Posterior vena cava (tissue), 2 donors: Measurements from ENCODE around the gene SNX5. TPM values are rescaled to one million over a fixed set of nuclear protein-coding genes. Genes with fewer than 3 reads are reported as not detected.
A peak's percentile ranks its signal among the peaks of the same experiment; 100 is the strongest.

Source experiments
- DNase-seq: peaks from one replicate; pipeline ENCODE4 v3.0.0-alpha.2; 2020; ENCODE audit warnings: low spot score
- intact Hi-C, 2 donors: fragments of 100-400 bp; cut with DNase I; formaldehyde crosslinking; loops; one replicate each; pipeline versions ENCODE4 v1.14.1 to v1.14.2; 2022 to 2023
- total RNA-seq, 2 donors: library from RNA; stranded (reverse); fragmentation: NEBNext Ultra II Directional; extraction: Animal tissue kit (Norgen Biotek cat#: 25700); gene quantifications; one replicate each; pipeline ENCODE4 v1.2.1, GENCODE V29; 2021
- donor health status: DM: yes; HTN: yes; CAD: no.
- donor health status: DM: yes; HTN: yes; CAD: no.

The SNX5 gene
- total RNA-seq, 2 donors from 2014 or later, result 44.4 to 44.7 TPM

GRCh38 chr20:17946572-17947473 is 21.8 kb downstream of the SNX5 start:
- intact Hi-C loops, result no loop called here
- DNase-seq, result no peak

- intact Hi-C loops, result no loop called here
- no peak for DNase-seq
Measured at GRCh38 chr20:17946040-17946439, 22.6 kb downstream of the SNX5 start.

- no peak for DNase-seq
- intact Hi-C loops, result no loop called here
Measured at GRCh38 chr20:17944854-17945474, 23.6 kb downstream of the SNX5 start.

GRCh38 chr20:17943343-17943742 is 25.3 kb downstream of the SNX5 start:
- DNase-seq, result no peak
- intact Hi-C loops, result no loop called here

GRCh38 chr20:17941826-17942196 is 26.8 kb downstream of the SNX5 start:
- intact Hi-C loops, result no loop called here
- DNase-seq, result no peak

- intact Hi-C loops, result no loop called here
- no peak for DNase-seq
Measured at GRCh38 chr20:17941087-17941825, 27.3 kb downstream of the SNX5 start.

- DNase-seq, result no peak
- intact Hi-C loops, result no loop called here
Measured at GRCh38 chr20:17940224-17940971, 28.2 kb downstream of the SNX5 start.

GRCh38 chr20:17939622-17940223 is 28.9 kb downstream of the SNX5 start:
- intact Hi-C loops, result loop anchor here in 1 of 2 donors (10.0 kb wide), 1 partner anchor 435 kb away; no protein-coding TSS in a partner anchor

GRCh38 chr20:17938871-17939619 is 29.5 kb downstream of the SNX5 start:
- intact Hi-C loops, result loop anchor here in 1 of 2 donors (10.0 kb wide), 1 partner anchor 434 kb away; no protein-coding TSS in a partner anchor
- peak; percentile 91 for DNase-seq

More at GRCh38 chr20:17939622-17940223, 28.9 kb downstream of the SNX5 start:
- DNase-seq, result no peak

GRCh38 chr20:17936761-17937732 is 31.5 kb downstream of the SNX5 start:
- intact Hi-C loops, result loop anchor here in 1 of 2 donors (10.0 kb wide), 1 partner anchor 432 kb away; no protein-coding TSS in a partner anchor
- no peak for DNase-seq

GRCh38 chr20:17936286-17936760 is 32.3 kb downstream of the SNX5 start:
- DNase-seq, result no peak
- intact Hi-C loops, result loop anchor here in 1 of 2 donors (10.0 kb wide), 1 partner anchor 432 kb away; no protein-coding TSS in a partner anchor

GRCh38 chr20:17935761-17936160 is 32.8 kb downstream of the SNX5 start:
- intact Hi-C loops, result loop anchor here in 1 of 2 donors (10.0 kb wide), 1 partner anchor 431 kb away; no protein-coding TSS in a partner anchor
- no peak for DNase-seq

- intact Hi-C loops, result loop anchor here in 1 of 2 donors (10.0 kb wide), 1 partner anchor 430 kb away; no protein-coding TSS in a partner anchor
- DNase-seq, result no peak
Measured at GRCh38 chr20:17935186-17935585, 33.4 kb downstream of the SNX5 start.

- intact Hi-C loops, result loop anchor here in 1 of 2 donors (10.0 kb wide), 1 partner anchor 430 kb away; no protein-coding TSS in a partner anchor
- DNase-seq, result peak; percentile 86
Measured at GRCh38 chr20:17934141-17934862, 34.3 kb downstream of the SNX5 start.

- intact Hi-C loops, result loop anchor here in 1 of 2 donors (10.0 kb wide), 1 partner anchor 429 kb away; no protein-coding TSS in a partner anchor
- DNase-seq, result no peak
Measured at GRCh38 chr20:17933711-17934110, 34.9 kb downstream of the SNX5 start.

GRCh38 chr20:17933121-17933520 is 35.5 kb downstream of the SNX5 start:
- intact Hi-C loops, result loop anchor here in 1 of 2 donors (10.0 kb wide), 1 partner anchor 428 kb away; no protein-coding TSS in a partner anchor
- no peak for DNase-seq
